ENCODE data around the gene GYS1.

GRCh38 chr19:49014870-49015255, 21.8 kb upstream of the GYS1 start:
- TF ChIP-seq POLR2A (IDR thresholded peaks at IDR 0.05), result no peak
- TF ChIP-seq CTCF (IDR thresholded peaks at IDR 0.05), result no peak
- no peak for TF ChIP-seq POLR2AphosphoS5 (IDR thresholded peaks at IDR 0.05)
- no peak for TF ChIP-seq EP300 (IDR thresholded peaks at IDR 0.05; ENCODE audit: low read depth)
